HL-60 (cell line): Measurements from ENCODE around the gene DHX15.

ENCODE experiments used
- DNase-seq, 2 experiments: peaks; one replicate each; pipeline ENCODE4 v3.0.0-alpha.2; 2010 to 2020; ENCODE audit warnings: low read depth in 1 of 2, low spot score in 1 of 2
- H3K27ac ChIP-seq: fragments of 250-450 bp; sonication (Bioruptor Pico); replicated peaks from 2 replicates; pipeline ENCODE4 v1.5.1; 2020; ENCODE audit warnings: mild to moderate bottlenecking, moderate library complexity
- H3K27me3 ChIP-seq: fragments of 250-450 bp; sonication (Bioruptor Pico); 2 replicates; pipeline ENCODE4 v1.5.1; 2021; ENCODE audit warnings: mild to moderate bottlenecking, moderate library complexity; ENCODE audit not compliant: insufficient read depth, poor library complexity, severe bottlenecking
- H3K4me3 ChIP-seq: replicated peaks from 2 replicates; pipeline ENCODE4 v1.5.1; 2011; ENCODE audit warnings: mild to moderate bottlenecking, control low read depth, low read length; ENCODE audit not compliant: insufficient read depth
- CTCF ChIP-seq: IDR thresholded peaks from one replicate; pipeline ENCODE4 v1.5.1; 2011; ENCODE audit warnings: low read length, control low read depth, inconsistent platforms; ENCODE audit not compliant: insufficient read depth
- GABPA ChIP-seq: IDR thresholded peaks from 2 replicates; pipeline ENCODE4 v1.6.1; 2012; ENCODE audit warnings: low read depth
- POLR2AphosphoS5 ChIP-seq: IDR thresholded peaks from 2 replicates; pipeline ENCODE4 v1.6.1; 2012; ENCODE audit warnings: low read depth
- REST ChIP-seq: IDR thresholded peaks from 2 replicates; pipeline ENCODE4 v1.6.1; 2012; ENCODE audit warnings: low read depth; ENCODE audit not compliant: insufficient replicate concordance
- SPI1 ChIP-seq: IDR thresholded peaks from 2 replicates; pipeline ENCODE4 v1.6.1; 2012; ENCODE audit warnings: low read depth, mild to moderate bottlenecking, borderline replicate concordance

Gene DHX15

GRCh38 chr4:24603343-24603742 is 19.0 kb upstream of the DHX15 start:
- H3K27ac ChIP-seq, result no peak overlapping the region
- H3K27me3 ChIP-seq, result no peaks in the 10 kb centered on the region
- TF ChIP-seq CTCF (no peak), POLR2AphosphoS5 (no peak)
- no peak for DNase-seq
- no peak overlapping the region for H3K4me3 ChIP-seq

GRCh38 chr4:24601121-24601520 is 16.8 kb upstream of the DHX15 start:
- no peak overlapping the region for H3K4me3 ChIP-seq
- no peak for DNase-seq
- no peak overlapping the region for H3K27ac ChIP-seq
- H3K27me3 ChIP-seq, result no peaks in the 10 kb centered on the region
- TF ChIP-seq POLR2AphosphoS5 (no peak), GABPA (no peak), REST (no peak), SPI1 (no peak), CTCF (no peak)

GRCh38 chr4:24599275-24599674 is 14.9 kb upstream of the DHX15 start:
- Histone ChIP-seq H3K27ac (no peak overlapping the region), H3K27me3 (no peaks in the 10 kb centered on the region), H3K4me3 (no peak overlapping the region)
- no peak for TF ChIP-seq GABPA
- no peak for TF ChIP-seq REST
- TF ChIP-seq POLR2AphosphoS5, result no peak
- TF ChIP-seq SPI1, result no peak
- no peak for TF ChIP-seq CTCF
- no peak for DNase-seq

GRCh38 chr4:24598025-24598424 is 13.7 kb upstream of the DHX15 start:
- Histone ChIP-seq H3K4me3 (no peak overlapping the region), H3K27ac (no peak overlapping the region), H3K27me3 (no peaks in the 10 kb centered on the region)
- TF ChIP-seq GABPA, result no peak
- no peak for TF ChIP-seq POLR2AphosphoS5
- TF ChIP-seq REST, result no peak
- no peak for TF ChIP-seq SPI1
- no peak for TF ChIP-seq CTCF
- no peak for DNase-seq
